Ovary (tissue), 3 donors: ENCODE measurements around the gene PLCD1.

Source experiments
- POLR2A ChIP-seq: fragments of 450-650 bp; IDR thresholded peaks from one replicate; pipeline ENCODE4 v1.6.1; 2017; ENCODE audit warnings: antibody characterized with exemption, mild to moderate bottlenecking, moderate library complexity
- TF ChIP-seq, protein P1 (sequence below), 3 donors: fragments of 450-650 bp in 2 of 3; fragments of 200-600 bp in 1 of 3; IDR thresholded peaks; one replicate each; pipeline versions ENCODE4 v1.5.1 to v1.8.0; 2016 to 2022; ENCODE audit warnings: antibody characterized with exemption in 3 of 3, mild to moderate bottlenecking in 1 of 3
- donor health status: DM: no; HTN: no; CAD: no.

- TF ChIP-seq, protein P1, sequence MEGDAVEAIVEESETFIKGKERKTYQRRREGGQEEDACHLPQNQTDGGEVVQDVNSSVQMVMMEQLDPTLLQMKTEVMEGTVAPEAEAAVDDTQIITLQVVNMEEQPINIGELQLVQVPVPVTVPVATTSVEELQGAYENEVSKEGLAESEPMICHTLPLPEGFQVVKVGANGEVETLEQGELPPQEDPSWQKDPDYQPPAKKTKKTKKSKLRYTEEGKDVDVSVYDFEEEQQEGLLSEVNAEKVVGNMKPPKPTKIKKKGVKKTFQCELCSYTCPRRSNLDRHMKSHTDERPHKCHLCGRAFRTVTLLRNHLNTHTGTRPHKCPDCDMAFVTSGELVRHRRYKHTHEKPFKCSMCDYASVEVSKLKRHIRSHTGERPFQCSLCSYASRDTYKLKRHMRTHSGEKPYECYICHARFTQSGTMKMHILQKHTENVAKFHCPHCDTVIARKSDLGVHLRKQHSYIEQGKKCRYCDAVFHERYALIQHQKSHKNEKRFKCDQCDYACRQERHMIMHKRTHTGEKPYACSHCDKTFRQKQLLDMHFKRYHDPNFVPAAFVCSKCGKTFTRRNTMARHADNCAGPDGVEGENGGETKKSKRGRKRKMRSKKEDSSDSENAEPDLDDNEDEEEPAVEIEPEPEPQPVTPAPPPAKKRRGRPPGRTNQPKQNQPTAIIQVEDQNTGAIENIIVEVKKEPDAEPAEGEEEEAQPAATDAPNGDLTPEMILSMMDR (IDR thresholded peaks at IDR 0.05), result no peak
- TF ChIP-seq POLR2A, result no peak
Observed at GRCh38 chr3:38018296-38019266, 10.9 kb downstream of the PLCD1 start.
